CD4-positive, alpha-beta T cell treated with Interleukin-21 for 1 hour (primary cell): Measurements from ENCODE around the gene ING2.
A peak's percentile ranks its signal among the peaks of the same experiment; 100 is the strongest.

ENCODE experiments used
- DNase-seq: peaks from one replicate; pipeline ENCODE4 v3.0.0-alpha.2; 2020

Gene ING2

DNA sequence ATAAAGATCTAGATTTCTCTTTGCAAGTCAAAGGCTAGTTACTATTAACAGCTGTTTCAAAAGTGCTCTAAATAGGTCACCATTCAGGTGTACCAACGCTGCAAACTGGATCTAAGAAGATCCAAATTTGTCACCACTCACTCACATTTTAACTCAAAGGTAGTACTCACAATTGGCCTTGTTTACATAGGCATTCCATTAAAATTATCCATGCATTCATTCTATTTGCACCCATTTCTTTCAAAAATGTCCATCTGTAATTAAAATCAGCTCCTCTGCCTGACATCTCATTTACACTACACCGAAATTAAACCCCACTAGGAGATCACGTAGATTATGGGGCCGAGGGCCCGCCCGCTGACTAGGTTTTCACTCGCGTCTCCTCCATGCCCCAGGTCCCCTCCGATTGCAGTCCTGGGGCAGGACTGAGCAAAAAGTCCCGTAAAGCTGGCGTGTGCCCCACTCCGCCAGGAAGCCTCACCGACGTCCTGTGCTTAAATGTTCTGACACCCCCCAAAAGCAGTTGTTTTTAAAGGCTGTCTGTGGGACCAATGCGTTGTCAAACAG, 1.3 kb upstream of the ING2 start:
- no peak for DNase-seq

DNA sequence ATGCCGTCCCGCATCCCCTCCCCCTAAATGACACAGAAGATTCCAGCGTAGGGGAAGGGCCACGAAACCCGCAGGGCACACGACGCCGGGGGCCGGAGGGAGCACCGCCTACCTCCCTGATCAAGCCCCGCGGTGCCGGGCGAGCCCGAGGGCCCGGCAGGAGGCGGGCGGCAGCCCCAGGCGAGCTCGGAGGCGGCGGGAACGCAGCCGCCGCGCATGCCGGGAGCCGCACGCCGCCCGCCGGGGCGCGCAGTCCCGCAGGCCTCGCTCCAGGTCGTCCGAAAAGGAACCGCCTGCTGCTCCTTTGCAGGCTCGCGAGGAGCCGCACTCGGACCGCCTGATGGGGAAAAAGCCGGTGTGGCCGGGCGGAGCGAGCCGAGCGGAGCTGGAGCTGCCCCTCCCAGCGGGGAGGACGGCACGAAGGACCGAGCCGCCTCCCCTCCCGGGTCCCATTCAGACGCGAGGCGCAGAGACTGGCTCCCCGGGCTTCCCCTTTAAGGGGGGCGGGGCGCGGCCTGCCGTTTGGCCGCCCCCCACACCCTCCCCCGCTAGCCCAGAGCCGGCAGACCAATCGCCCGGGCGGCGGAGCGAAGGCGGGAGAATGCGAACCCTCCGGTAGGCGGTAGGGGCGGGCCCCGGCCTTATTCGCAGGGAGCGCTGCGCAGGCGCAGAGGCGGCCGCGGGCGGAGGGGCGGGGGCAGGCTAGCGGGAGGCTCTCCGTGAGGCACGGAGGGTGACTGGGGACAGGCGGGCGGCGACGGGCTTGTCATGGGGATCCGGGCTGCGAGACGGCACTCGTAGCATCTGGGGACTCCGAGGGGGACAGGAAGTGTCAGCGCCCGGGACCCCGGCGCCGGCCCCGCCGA, 561 bp upstream of the ING2 start:
- peak; percentile 99 for DNase-seq

DNA sequence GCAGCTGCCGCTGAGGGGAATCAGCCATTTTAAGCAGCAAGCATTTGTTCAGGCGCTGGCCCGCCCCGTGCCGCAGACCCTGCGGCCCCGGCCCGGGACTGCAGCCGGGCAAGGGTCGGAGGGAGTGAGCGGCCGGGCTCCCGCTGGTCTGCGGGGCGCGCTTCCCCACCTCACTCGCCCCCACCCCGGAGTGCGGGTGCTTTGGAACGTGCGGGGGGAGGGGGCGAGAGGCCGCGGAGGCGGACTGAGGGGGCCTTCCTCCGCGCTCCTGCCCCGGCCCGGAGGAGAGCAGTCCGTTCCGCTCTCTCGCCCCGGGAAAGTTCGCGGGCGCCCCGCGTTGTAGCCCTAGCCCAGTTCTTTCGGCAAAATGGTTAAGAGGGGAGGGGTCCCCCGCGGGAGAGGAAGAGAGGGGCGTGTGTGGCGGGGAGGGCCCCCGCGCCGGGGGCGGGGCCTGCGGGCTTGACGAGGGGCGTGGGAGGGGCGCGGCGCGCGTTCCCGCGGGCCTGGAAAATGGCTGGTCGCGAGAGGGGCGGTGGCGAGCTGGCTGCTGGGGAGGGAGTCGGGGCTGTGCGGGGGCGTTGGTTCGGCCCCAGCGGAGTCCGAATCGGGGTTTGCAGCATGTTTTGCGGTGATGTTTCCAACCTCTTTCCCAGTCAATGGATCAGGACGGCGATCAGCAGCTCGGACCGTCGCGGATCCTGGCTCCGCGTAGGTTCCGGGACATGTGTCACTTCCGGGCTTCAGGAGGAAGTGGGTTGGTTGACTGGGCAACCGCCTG, 942 bp downstream of the ING2 start:
- DNase-seq, result peak; percentile 88

DNA sequence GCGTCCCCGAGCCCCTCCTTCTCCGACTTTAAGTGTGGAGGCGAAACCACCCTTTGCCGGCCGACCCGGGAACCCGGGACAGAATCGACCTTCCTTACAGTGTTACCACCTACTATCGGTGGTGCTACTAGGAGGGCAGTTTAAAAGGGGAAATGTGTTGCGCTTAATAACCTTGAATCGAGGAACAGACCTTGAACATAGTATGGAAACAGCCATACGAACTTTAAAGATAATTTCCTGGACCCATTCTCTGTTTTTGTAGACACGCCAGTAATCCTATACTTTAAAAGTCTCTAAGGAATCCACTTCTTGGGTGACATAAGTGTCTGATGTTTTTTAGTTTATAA, 1.5 kb downstream of the ING2 start:
- DNase-seq, result no peak

DNA sequence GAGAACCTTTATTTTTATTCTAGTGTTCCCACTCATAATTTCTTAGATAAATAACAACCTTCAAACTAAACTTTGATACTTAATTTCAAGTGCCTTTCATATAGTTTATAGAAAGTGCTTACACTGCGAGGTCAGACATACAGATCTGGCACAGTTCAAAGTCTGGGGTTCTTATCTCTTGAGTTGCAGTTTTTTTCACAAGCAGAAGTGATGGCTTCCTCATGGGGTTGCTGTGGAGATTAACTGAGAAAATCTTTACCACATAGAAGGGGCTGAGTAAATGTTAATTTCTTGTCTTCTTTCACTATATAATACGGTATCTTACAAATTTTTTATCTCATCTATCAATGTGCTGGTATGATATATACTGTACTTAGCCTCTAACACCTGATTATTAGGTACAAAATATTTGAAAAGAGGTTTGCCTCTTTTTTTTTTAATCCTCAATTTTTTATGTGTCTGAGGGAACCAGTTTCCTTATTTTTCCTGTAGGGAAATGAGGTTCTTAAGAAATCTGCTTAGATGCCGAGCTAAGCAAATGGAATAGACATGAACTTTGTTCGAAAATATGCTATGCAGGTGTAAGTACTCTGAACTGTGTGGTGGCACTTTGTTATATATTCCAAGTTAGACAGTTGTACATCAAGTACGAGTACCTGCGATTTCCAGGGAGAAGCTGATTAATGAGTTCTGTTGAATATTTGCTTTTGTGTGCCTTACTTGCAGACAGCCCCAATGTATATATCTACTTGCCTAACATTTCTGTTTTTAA, 3.3 kb downstream of the ING2 start:
- no peak for DNase-seq

DNA sequence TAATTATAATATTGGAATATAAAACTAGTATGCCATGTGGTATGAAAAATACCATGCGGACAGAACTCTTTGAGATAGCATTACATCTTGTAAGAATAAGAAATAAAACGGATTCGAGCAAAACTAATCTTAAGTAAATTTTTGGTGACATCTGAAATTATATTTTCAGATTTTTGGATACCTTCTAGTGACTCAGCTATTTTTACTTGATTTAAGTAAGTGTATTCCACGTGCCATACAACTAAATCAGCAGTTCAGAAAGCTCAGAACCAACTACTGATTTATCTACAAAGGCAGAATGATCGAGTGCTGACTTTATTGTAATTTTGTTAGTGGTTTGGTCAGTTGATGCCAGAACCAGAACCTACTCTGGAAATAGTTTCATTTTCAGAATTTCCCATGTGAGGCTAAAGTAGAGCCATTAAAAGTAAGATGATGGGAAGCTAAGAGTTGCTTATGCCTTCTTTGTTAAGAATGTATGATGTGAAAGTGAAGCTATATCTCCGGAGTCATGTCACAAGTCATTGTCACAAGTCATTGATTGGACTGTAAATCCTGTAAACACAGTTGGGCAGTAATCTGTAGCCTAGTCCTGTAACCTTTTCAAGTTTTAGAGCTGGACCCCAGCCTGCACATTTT, 4.0 kb downstream of the ING2 start:
- no peak for DNase-seq

DNA sequence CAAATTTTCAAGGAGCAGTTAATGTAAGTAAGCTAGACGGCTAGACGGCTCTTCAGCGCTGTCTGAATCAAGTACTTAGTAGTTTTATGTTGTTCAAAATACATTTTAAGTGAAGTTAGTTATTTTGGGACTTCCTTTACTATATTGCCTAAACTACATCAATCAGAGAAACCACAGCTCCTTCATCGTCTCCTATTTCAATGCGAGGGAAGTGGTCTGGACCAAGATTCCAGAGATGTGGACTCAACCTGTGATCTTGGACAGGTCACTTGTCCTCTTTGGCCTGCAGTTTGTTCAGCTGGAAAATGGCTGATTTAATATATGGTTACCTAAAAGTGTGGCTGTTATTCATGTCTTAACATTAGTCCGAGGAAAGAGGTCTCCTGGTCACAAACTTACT, 10.6 kb downstream of the ING2 start:
- no peak for DNase-seq

DNA sequence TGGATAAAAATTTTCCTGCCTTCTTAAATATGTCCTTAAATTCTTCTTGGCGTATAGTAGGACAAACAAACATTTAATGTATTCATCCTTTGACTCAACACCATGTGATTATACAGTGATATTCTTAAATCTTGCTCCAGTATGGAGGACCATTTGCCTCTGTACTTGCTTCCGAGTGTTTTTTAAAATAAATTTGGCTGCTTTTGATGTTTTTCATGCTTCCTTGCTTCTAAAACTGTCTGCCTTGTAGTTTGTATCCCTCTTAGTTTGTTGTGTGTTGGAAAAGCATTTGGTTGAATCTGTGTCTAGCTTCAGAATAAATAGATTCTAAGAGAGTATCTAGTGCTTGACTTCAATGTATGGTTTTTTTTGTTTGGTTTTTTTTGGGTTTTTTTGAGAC, 12.3 kb downstream of the ING2 start:
- no peak for DNase-seq

DNA sequence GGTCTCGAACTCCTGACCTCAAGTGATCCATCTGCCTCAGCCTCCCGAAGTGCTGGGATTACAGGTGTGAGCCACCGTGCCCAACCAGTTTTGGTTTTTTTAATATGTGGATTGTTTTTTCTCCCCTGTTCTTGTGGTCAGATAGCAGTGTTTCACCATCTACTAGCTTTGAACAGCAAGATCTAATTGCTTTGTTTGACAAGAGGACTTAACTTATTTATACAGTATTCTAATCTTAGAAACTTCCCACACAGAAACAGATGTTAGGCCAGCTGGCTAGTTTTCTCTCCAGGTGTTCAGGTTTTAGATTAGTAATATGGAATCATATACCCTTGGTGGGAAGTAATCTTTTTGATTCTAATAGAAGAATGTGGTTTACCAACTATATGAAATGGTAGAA, 12.9 kb downstream of the ING2 start:
- DNase-seq, result no peak

DNA sequence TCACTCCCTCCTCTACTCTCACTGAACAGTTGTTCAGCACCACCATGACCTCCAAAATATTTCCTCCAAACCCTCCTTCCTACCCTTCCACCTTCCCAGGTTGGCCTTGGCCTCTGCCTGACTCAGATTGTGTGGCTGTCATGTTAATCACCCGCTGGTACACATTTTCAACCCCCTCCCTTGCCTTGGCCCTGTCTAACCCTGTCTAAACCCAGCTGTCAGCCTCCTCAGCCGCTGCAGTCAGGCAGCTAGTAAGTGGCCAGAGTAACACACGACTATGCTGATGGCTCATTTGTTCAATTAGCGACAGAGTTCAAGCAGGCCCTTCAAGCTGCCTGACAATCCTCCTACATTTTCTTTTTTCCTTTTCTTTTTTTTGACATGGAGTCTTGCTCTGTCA, 18.0 kb downstream of the ING2 start:
- DNase-seq, result no peak

DNA sequence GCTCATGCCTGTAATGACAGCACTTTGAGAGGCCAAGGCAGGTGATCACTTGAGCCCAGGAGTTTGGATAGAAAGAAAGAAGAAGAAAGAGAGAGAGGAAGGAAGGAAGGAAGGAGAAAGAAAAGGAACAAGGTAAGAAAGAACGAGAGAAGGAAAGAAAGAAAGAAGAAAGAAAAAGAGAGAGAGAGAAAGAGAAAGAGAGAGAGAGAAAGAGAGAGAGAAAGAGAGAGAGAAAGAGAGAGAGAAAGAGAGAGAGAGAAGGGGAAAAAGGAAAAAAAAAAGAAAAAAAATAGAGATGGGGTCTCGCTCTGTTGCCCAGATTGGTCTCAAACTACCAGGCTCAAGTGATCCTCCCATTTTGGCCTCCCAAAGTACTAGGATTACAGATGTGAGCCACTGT, 22.5 kb downstream of the ING2 start:
- DNase-seq, result no peak

DNA sequence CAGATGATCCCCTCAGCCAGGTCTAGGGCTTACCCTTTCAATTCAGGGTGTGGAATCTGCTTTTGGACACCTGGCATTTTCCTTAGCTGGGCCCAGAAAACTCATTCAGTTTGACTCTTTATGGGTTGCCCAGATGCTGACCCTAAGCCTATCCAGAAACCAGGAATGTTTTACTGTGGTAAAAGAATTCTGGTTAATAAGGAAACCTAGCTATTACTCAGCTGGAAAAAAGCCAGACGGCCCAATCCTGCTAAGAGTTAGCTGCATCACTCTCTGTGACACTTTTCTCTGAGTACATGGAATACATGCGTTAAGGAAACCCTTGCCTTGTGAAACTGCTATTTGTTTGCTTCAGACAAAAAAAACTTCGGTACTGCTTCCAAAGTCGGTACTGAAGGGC, 28.0 kb downstream of the ING2 start:
- DNase-seq, result no peak

DNA sequence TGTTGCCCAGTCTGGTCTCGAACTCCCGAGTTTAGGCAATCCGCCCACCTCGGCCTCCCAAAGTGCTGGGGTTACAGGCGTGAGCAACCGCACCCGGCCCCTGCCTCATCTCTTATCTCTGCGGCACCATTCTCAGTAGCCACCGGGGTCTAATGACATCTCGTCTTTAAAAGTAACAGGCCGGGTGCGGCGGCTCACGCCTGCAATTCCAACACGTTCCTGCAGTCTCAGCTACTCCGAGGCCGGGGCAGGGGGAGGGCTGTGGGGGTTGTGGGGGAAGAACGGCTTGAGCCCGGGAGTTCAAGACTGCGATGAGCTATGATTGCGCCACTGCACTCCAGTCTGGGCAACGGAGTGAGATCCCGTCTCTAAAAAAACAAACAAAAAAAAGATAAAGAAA, 28.8 kb downstream of the ING2 start:
- no peak for DNase-seq

DNA sequence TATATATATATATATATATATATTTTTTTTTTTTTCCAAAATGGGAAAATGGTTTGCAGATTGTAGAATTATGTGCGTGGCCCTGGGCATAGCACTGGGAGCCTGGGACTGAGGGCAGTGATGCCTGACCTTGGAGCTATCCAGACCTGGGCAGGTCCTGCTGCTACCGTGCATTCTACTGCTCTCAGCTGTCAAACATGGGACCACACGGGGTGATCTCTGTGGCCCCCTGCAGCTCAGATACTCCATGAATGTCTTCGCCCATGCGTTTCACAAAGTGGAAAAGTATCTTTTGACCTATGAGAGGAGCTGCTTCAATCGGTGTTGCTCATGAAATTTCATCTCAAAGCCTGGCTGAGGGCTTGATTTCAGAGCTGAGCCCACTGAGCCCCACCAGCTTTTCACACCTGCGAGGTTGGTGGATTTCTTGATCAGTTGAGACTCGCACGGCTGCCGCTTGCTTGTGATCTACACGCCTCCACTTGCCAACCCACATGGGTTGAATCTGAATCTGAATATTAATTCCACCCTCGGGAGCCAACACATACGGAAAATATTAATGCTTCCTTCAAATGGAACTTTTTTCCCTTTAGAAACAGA, 35.7 kb downstream of the ING2 start:
- no peak for DNase-seq

DNA sequence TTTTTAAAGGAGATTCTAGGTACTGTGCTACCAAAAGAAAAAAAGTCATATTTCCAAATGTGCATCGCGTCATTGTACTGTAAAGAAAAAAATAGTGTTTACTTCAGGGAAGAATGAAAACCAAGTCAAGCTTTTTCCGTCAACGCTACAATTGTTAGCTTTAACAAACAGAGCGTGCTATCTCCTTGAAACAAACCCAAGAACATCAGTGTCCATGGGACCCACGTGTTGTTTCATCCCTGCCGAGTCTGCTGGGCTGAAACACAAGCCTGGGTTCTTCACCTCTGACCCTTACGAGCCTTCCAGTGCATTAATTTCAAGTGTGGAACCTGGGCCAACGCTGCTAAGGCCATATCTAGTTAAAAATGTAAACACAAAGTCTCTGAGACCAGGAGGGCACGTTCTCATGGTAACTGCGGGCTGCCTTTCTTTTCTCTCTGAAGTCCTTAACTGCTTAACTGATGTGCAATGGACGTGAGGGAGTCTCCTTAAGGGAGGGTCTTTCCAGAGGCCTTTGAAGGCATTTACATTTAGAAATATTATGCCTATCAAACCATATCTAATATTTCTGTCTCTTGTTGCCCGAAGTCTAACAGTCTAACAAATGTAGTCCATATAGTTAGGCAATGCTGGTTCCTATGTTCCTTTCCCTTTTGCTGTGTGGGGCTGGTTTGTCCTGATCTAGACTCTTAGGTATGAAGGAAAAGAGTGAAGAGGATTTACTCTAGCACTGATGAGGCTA, 36.3 kb downstream of the ING2 start:
- no peak for DNase-seq

DNA sequence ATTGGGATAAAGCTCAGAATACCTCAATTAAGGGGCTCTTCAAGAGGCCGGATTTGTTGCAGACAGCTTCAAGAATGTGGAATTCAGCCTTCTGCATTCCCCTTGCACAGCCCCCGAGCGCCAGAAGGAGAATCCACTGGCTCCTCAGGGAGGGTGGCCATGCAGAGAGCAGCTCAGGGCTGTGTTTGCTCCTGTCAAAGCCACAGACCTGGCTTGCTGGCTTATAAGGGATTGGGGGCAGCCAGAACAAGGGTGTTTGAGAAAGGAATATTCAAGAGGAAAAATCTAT, 36.8 kb downstream of the ING2 start:
- DNase-seq, result no peak

DNA sequence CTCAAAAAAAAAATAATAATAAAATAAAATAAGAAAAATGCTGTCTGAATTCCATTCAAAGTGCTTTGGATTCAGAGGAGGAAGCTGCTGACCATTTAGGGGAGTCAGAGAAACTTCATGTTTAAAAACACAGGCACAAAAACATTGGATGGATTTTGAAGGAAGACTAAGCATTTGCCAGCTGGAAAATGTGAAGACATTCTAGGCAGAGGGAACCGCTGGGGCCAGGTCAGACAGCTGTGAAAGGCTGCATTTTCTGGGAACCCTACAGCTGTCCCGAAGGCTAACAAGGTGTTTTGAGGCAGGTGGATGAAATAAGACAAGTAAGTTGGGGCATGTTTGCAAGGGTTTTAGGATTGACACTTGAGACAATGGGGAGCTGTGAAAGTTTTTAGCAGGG, 38.6 kb downstream of the ING2 start:
- DNase-seq, result no peak

DNA sequence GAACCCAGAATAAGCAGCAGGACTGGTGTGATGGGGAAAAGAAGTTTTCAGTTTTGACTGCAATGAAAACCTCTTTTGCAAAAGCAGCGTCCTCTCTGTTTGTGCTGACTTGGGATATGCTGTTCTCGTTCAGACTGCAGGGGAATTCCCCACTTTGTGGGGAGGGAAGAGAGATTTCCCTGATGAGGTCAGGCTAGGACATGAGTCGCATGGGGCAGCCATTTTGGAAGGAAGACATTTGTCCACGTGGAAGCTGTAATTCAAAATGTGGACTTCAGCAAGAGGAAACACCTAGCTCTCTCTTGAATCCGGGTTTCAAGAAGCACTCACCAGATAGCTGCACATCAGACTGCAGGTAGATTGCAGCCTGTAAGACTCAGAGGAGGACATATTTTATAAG, 39.3 kb downstream of the ING2 start:
- DNase-seq, result no peak

DNA sequence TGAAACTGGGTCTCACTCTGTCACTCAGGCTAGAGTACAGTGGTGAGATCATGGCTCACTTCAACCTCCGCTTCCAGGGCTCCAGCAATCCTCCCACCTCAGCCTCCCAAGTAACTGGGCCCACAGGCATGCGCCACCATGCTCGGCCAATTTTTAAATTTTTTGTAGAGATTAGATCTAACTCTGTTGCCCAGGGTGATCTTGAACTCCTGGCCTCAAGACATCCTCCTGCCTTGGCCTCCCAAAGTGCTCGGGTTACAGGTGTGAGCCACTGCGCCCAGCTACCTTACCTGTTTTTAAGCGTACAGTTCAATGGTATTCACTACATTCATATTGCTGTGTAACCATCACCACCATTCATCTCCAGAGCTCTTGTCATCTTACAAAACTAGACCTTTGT, 41.5 kb downstream of the ING2 start:
- DNase-seq, result no peak

DNA sequence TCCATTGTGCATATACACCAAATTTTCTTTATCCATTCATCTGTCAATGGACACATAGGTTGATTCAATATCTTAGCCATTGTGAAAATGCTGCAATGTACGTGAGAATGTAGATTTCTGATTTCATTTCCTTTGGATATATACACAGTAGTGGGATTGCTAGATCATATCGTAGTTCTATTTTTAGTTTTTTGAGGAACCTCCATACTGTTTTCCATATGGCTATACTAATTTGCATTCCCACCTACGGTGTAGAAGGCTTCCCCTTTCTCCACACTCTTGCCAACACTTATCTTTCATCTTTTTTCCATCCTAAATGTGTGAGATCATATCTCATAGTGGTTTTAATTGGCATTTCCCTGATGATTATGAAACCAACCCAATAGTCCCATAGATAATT, 43.4 kb downstream of the ING2 start:
- DNase-seq, result no peak

DNA sequence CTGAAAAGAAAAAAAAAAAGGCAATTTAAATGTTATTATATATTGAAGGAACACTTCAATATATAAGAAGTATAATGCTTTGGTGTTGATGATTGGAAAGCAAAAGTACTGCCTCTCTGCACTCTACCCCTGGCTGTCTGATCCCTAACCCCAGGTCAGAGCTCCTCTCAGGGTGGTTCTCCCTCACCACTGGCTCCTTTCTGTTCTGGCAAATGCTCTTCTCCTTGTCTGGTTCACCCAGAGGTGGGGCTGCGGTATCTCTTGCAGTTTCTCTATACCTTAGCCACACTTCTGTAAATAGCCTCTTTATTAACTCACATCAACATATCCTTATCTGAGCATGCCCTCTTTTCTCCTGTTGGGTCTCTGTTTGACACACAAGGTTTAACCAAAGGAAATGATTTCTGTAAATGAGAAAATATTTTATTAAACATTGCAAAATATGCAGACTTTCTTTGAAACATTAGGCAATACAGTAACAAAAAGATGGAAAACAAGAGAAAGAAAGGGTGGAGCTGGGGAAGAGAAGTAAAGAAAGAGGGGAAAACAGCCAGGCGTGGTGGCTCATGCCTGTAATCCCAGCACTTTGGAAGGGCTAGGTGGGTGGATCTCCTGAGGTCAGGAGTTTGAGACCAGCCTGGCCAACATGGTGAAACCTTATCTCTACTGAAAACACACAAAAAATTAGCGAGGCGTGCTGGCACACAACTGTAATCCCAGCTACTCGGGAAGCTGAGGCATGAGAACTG, 45.7 kb downstream of the ING2 start:
- DNase-seq, result no peak
